Measurements from ENCODE around the gene E2F7. TPM values are rescaled to one million over a fixed set of nuclear protein-coding genes. Genes with fewer than 3 reads are reported as not detected.

E2F7 gene
- total and polyA plus RNA-seq, 7 donors: 0.03 to 0.76 (median 0.09) TPM; not detected in 3

- intact Hi-C loops (cut with DNase I): no loop called here
- TF ChIP-seq, protein P1, sequence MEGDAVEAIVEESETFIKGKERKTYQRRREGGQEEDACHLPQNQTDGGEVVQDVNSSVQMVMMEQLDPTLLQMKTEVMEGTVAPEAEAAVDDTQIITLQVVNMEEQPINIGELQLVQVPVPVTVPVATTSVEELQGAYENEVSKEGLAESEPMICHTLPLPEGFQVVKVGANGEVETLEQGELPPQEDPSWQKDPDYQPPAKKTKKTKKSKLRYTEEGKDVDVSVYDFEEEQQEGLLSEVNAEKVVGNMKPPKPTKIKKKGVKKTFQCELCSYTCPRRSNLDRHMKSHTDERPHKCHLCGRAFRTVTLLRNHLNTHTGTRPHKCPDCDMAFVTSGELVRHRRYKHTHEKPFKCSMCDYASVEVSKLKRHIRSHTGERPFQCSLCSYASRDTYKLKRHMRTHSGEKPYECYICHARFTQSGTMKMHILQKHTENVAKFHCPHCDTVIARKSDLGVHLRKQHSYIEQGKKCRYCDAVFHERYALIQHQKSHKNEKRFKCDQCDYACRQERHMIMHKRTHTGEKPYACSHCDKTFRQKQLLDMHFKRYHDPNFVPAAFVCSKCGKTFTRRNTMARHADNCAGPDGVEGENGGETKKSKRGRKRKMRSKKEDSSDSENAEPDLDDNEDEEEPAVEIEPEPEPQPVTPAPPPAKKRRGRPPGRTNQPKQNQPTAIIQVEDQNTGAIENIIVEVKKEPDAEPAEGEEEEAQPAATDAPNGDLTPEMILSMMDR (IDR thresholded peaks at IDR 0.05): no peak
- WGBS, 3 donors: 81 to 83% (median 82%) methylated on average over 4 of the region's 4 CpGs
Measured at GRCh38 chr12:77054851-77055250, 10.5 kb downstream of the E2F7 start.

GRCh38 chr12:77053259-77053658, 12.1 kb downstream of the E2F7 start:
- H3K36me3 ChIP-seq (ENCODE audit: insufficient read depth in 1 of 2, low read depth in 1 of 2): no peaks in the 10 kb centered on the region
- TF ChIP-seq, protein P1 (IDR thresholded peaks at IDR 0.05): no peak
- intact Hi-C loops (cut with DNase I): no loop called here
- no peaks in the 10 kb centered on the region for H3K9me3 ChIP-seq
- H3K27ac ChIP-seq: no peak overlapping the region
- no peaks in the 10 kb centered on the region for H3K27me3 ChIP-seq (ENCODE audit: insufficient read depth in 3 of 3, low read length in 2 of 3)
- WGBS, 3 donors: 37 to 94% (median 90%) methylated on average over 1 of the region's 1 CpG
- ATAC-seq (no peak), DNase-seq (no peak)
- H3K4me1 ChIP-seq: no peaks in the 10 kb centered on the region
- H3K4me3 ChIP-seq: no peak overlapping the region

More at GRCh38 chr12:77054851-77055250, 10.5 kb downstream of the E2F7 start:
- DNase-seq (no peak), ATAC-seq (no peak)
- no peak overlapping the region for H3K4me3 ChIP-seq
- no peaks in the 10 kb centered on the region for H3K36me3 ChIP-seq (ENCODE audit: insufficient read depth in 1 of 2, low read depth in 1 of 2)
- no peaks in the 10 kb centered on the region for H3K9me3 ChIP-seq
- no peaks in the 10 kb centered on the region for H3K4me1 ChIP-seq
- H3K27ac ChIP-seq: no peak overlapping the region
- H3K27me3 ChIP-seq (ENCODE audit: insufficient read depth in 3 of 3, low read length in 2 of 3): no peaks in the 10 kb centered on the region

DNA sequence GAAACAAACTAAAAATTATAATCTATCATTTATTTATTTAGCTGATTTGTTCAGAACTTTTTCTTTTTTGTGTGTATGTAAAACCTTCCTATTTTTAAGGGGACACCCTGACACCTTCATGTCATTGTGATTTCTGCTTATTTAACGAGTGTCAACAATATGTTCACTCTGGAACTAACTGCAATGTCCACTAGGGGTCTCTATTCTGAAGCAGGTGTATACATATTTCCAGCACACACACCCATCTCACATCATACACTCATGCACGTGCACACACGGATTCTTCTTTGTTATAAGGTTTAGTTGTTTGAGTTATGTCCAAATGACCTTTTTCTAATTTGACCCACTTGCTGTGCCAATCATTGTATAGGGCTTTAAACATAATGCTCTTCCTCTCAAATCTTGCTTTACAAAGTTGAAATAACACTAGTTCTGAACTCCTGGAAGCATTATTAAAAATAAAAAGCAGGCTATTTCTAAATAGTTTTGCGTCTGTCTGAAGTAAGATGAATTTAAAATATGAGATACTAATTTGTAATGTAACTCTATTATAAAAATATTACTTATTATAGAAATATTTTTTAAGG, 15.5 kb downstream of the E2F7 start:
- 23 to 34% (median 27%) methylated on average over 4 of the region's 4 CpGs for WGBS, 3 donors
- no peak overlapping the region for H3K4me3 ChIP-seq
- no peaks in the 10 kb centered on the region for H3K36me3 ChIP-seq (ENCODE audit: insufficient read depth in 1 of 2, low read depth in 1 of 2)
- TF ChIP-seq, protein P1 (IDR thresholded peaks at IDR 0.05): peak; percentile 68
- intact Hi-C loops (cut with DNase I): no loop called here
- DNase-seq (no peak), ATAC-seq (peak in 2 of 4 donors; percentile 50 to 56)
- no peaks in the 10 kb centered on the region for H3K9me3 ChIP-seq
- H3K27me3 ChIP-seq (ENCODE audit: insufficient read depth in 3 of 3, low read length in 2 of 3): no peaks in the 10 kb centered on the region
- H3K4me1 ChIP-seq: no peaks in the 10 kb centered on the region
- no peak overlapping the region for H3K27ac ChIP-seq

- no peak overlapping the region for H3K27ac ChIP-seq
- H3K4me1 ChIP-seq: no peaks in the 10 kb centered on the region
- WGBS, 3 donors: 70 to 90% (median 75%) methylated on average over 6 of the region's 6 CpGs
- no peaks in the 10 kb centered on the region for H3K9me3 ChIP-seq
- no peak overlapping the region for H3K4me3 ChIP-seq
- intact Hi-C loops (cut with DNase I): no loop called here
- no peak for ATAC-seq
- no peaks in the 10 kb centered on the region for H3K27me3 ChIP-seq (ENCODE audit: insufficient read depth in 3 of 3, low read length in 2 of 3)
- DNase-seq: no peak
- TF ChIP-seq, protein P1 (IDR thresholded peaks at IDR 0.05): no peak
- H3K36me3 ChIP-seq (ENCODE audit: insufficient read depth in 1 of 2, low read depth in 1 of 2): no peaks in the 10 kb centered on the region
Measured at GRCh38 chr12:77047341-77048109, 17.8 kb downstream of the E2F7 start.

All from psoas muscle (tissue), 8 donors.